K562 (cell line): Measurements from ENCODE around the gene PIGH. TPM values are rescaled to one million over a fixed set of nuclear protein-coding genes. Genes with fewer than 3 reads are reported as not detected.

Source experiments
- ATF2 ChIP-seq: sonication (generic); formaldehyde crosslinking; IDR thresholded peaks from 2 replicates; pipeline ENCODE4 v1.8.1; 2022; ENCODE audit warnings: missing genetic modification reagents
- BRD4 ChIP-seq: fragments of 200-600 bp; sonication (generic); IDR thresholded peaks from 2 replicates; pipeline ENCODE4 v1.6.1; 2017; ENCODE audit warnings: inconsistent platforms
- E4F1 ChIP-seq: fragments of 250-450 bp; sonication (Bioruptor Pico); IDR thresholded peaks from 2 replicates; pipeline ENCODE4 v1.5.0; 2021; ENCODE audit warnings: mild to moderate bottlenecking, borderline replicate concordance
- MNT ChIP-seq, 2 experiments: fragments of 450-650 bp; conservative IDR thresholded peaks; 2 replicates each; pipeline ENCODE4 v1.6.1; 2017; ENCODE audit warnings: mild to moderate bottlenecking in 2 of 2, moderate library complexity in 2 of 2
- MTA1 ChIP-seq: fragments of 450-650 bp; IDR thresholded peaks from 2 replicates; pipeline ENCODE4 v1.6.1; 2017; ENCODE audit warnings: borderline replicate concordance
- NFYB ChIP-seq: IDR thresholded peaks from 2 replicates; pipeline ENCODE4 v1.6.1; 2011; ENCODE audit warnings: mild to moderate bottlenecking, moderate library complexity; ENCODE audit not compliant: insufficient read length; ENCODE audit errors: extremely low read depth
- PRMT5 ChIP-seq: sonication (generic); formaldehyde crosslinking; IDR thresholded peaks from 2 replicates; pipeline ENCODE4 v1.5.0; 2020; ENCODE audit warnings: missing genetic modification reagents
- SMC3 ChIP-seq: conservative IDR thresholded peaks from 2 replicates; pipeline ENCODE4 v1.6.1; 2011; ENCODE audit warnings: low read depth, low read length, improper control_type of control experiment; ENCODE audit not compliant: insufficient read depth
- TAF1 ChIP-seq: IDR thresholded peaks from 2 replicates; pipeline ENCODE4 v1.6.1; 2011; ENCODE audit warnings: mild to moderate bottlenecking, low read length, moderate library complexity; ENCODE audit not compliant: insufficient read depth, control insufficient read depth, severe bottlenecking; ENCODE audit errors: extremely low read depth
- THRA ChIP-seq: fragments of 450-650 bp; IDR thresholded peaks from 2 replicates; pipeline ENCODE4 v1.6.1; 2017; ENCODE audit warnings: mild to moderate bottlenecking, moderate library complexity
- ZBED1 ChIP-seq: IDR thresholded peaks from 2 replicates; pipeline ENCODE4 v1.6.1; 2014
- ZBTB17 ChIP-seq: fragments of 450-650 bp; formaldehyde crosslinking; IDR thresholded peaks from 2 replicates; pipeline ENCODE4 v1.4.0; 2020; ENCODE audit warnings: mild to moderate bottlenecking
- ZNF449 ChIP-seq: fragments of 250-450 bp; sonication (Bioruptor Pico); IDR thresholded peaks from 2 replicates; pipeline ENCODE4 v1.8.0; 2022; ENCODE audit warnings: moderate library complexity, mild to moderate bottlenecking, inconsistent platforms
- ZNF655 ChIP-seq: fragments of 250-450 bp; sonication (Bioruptor Pico); IDR thresholded peaks from 2 replicates; pipeline ENCODE4 v1.5.0; 2021
- polyA plus RNA-seq, 8 experiments: library from polyadenylated mRNA; depleted of rRNA in 4 of 8; stranded (reverse) in 5 of 8; unstranded in 3 of 8; fragments of >200 nt; fragmentation: Nextera tagmentation in 2 of 8; fragmentation: Illumina TruSeq in 1 of 8; extraction: Ambion mirVana in 2 of 8; extraction: Trizol in 1 of 8; gene quantifications; 2 replicates each; pipeline versions ENCODE4 v1.2.1 to v1.2.3, GENCODE V29; 2011 to 2014; ENCODE audit warnings: inconsistent platforms in 1 of 8, missing spikeins in 1 of 8
- total RNA-seq, 7 experiments: library from RNA; depleted of rRNA in 6 of 7; stranded (reverse); fragments of >200 nt in 6 of 7; fragmentation: Illumina TruSeq in 2 of 7; extraction: Trizol in 2 of 7; gene quantifications; 2 replicates each; pipeline versions ENCODE4 v1.2.1 to v1.2.3, GENCODE V29; 2011 to 2021; ENCODE audit warnings: low replicate concordance in 1 of 7

The PIGH gene
- total and polyA plus RNA-seq, 9 of the 15 experiments (the other 6 are each of a cell fraction or from before 2014, with no cell fraction given), result 21.1 to 53.4 (median 24.7) TPM

GRCh38 chr14:67599698-67600561 is at the start of gene PIGH (continued):
- no peak for TF ChIP-seq E4F1 (CRISPR knock-in tag)
- no peak for TF ChIP-seq BRD4
- peak; percentile 44 to 63 for TF ChIP-seq MNT (conservative IDR thresholded peaks at IDR 0.05)
- no peak for TF ChIP-seq ATF2 (CRISPR knock-in tag)
- TF ChIP-seq TAF1, result peak; percentile 58
- no peak for TF ChIP-seq ZNF449 (CRISPR knock-in tag)
- TF ChIP-seq ZBTB17 (CRISPR knock-in tag), result peak; percentile 26; the same call in 1 of the 2 replicates
- no peak for TF ChIP-seq ZNF655
- no peak for TF ChIP-seq PRMT5 (CRISPR knock-in tag)
- TF ChIP-seq ZBED1, result no peak
- no peak for TF ChIP-seq NFYB
- TF ChIP-seq MTA1, result no peak
- no peak for TF ChIP-seq THRA
- peak; percentile 32; the same call in 1 of the 2 replicates for TF ChIP-seq SMC3
